AG04449 (cell line): ENCODE data around the gene PTK6.

Experiments
- CTCF ChIA-PET: fragments of 350-600 bp; formaldehyde crosslinking; extraction: SDS; loops from one replicate; lab custom pipeline; 2021; ENCODE audit warnings: antibody characterized with exemption; lab: Yijun Ruan, JAX
- POLR2A ChIA-PET: fragments of 400-600, 350-600 bp; formaldehyde crosslinking; extraction: SDS; loops from one replicate; lab custom pipeline; 2020; ENCODE audit warnings: antibody characterized with exemption, inconsistent platforms; lab: Yijun Ruan, JAX
- DNase-seq: peaks from one replicate; pipeline ENCODE4 v3.0.0-alpha.2; 2010; ENCODE audit warnings: low read depth, low spot score
- H3K4me3 ChIP-seq: 2 replicates; pipeline ENCODE4 v1.5.1; 2011; ENCODE audit warnings: low read depth, mild to moderate bottlenecking, control low read depth, low read length
- TF ChIP-seq, protein P1 (sequence below): IDR thresholded peaks from one replicate; pipeline ENCODE4 v1.5.1; 2011; ENCODE audit warnings: mild to moderate bottlenecking, moderate library complexity, low read length, control low read depth, inconsistent platforms; ENCODE audit not compliant: insufficient read depth; ENCODE audit errors: missing control alignments

PTK6 gene

GRCh38 chr20:63541371-63541770 is 4.2 kb upstream of the PTK6 start:
- TF ChIP-seq, protein P1, sequence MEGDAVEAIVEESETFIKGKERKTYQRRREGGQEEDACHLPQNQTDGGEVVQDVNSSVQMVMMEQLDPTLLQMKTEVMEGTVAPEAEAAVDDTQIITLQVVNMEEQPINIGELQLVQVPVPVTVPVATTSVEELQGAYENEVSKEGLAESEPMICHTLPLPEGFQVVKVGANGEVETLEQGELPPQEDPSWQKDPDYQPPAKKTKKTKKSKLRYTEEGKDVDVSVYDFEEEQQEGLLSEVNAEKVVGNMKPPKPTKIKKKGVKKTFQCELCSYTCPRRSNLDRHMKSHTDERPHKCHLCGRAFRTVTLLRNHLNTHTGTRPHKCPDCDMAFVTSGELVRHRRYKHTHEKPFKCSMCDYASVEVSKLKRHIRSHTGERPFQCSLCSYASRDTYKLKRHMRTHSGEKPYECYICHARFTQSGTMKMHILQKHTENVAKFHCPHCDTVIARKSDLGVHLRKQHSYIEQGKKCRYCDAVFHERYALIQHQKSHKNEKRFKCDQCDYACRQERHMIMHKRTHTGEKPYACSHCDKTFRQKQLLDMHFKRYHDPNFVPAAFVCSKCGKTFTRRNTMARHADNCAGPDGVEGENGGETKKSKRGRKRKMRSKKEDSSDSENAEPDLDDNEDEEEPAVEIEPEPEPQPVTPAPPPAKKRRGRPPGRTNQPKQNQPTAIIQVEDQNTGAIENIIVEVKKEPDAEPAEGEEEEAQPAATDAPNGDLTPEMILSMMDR, result no peak
- DNase-seq, result no peak
- CTCF ChIA-PET, result interaction anchor here (1.2 to 5.0 kb wide), 2 partner anchors 11 to 433 kb away, joined by 3 to 24 read pairs; no protein-coding TSS in a partner anchor
- POLR2A ChIA-PET, result no interaction called here
- H3K4me3 ChIP-seq, result no peak overlapping the region

- TF ChIP-seq, protein P1, result no peak
- H3K4me3 ChIP-seq, result no peak overlapping the region
- ChIA-PET POLR2A (no interaction called here), CTCF (interaction anchor here (1.0 to 5.0 kb wide), 5 partner anchors 11 to 433 kb away, joined by 3 to 28 read pairs (median 4); partner anchors contain the start of gene TPD52L2)
- no peak for DNase-seq
Measured at GRCh38 chr20:63540417-63541186, 3.4 kb upstream of the PTK6 start.

GRCh38 chr20:63539441-63540370 is 2.5 kb upstream of the PTK6 start:
- no peak overlapping the region for H3K4me3 ChIP-seq
- CTCF ChIA-PET, result interaction anchor here (0.9 to 6.1 kb wide), 13 partner anchors 10 to 581 kb away, joined by 3 to 73 read pairs (median 10); partner anchors contain the start of genes PRPF6, SAMD10 and TPD52L2
- POLR2A ChIA-PET, result no interaction called here
- TF ChIP-seq, protein P1, result no peak
- DNase-seq, result no peak

DNA sequence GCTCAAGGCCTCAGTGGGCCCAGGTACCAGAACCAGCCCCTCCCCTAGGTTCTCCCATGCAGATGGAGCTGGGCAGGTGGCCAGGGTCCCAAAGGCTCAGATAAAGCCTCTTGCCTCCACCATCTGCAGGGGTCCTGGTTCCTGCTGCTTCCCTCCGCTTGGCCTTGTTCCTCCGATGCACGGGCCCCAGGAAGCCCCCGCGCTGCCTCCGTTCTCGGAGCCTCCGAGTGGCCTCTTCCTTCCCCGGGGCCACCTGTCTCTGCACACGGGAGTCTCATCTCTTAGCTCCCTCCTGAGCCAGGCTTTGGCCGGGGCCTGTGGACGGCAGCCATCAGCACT is 1.9 kb upstream of the PTK6 start:
- no peak for DNase-seq
- TF ChIP-seq, protein P1, result no peak
- H3K4me3 ChIP-seq, result no peak overlapping the region
- ChIA-PET CTCF (interaction anchor here (0.8 to 6.1 kb wide), 16 partner anchors 9 to 582 kb away, joined by 3 to 73 read pairs (median 6); partner anchors contain the start of genes PRPF6, SAMD10, SRMS and TPD52L2), POLR2A (no interaction called here)

GRCh38 chr20:63538204-63539091 is 1.3 kb upstream of the PTK6 start:
- ChIA-PET POLR2A (interaction anchor here (1.2 to 1.6 kb wide), 2 partner anchors 18 to 327 kb away, joined by 6 to 7 read pairs; partner anchors contain the start of genes PPDPF and TPD52L2), CTCF (interaction anchor here (0.7 to 6.1 kb wide), 41 partner anchors 8 to 582 kb away, joined by 3 to 73 read pairs (median 5); partner anchors contain the start of genes GMEB2, PRPF6, RTEL1 and SAMD10)
- H3K4me3 ChIP-seq, result peak overlapping the region; percentile 44
- DNase-seq, result no peak
- TF ChIP-seq, protein P1, result peak; percentile 18
